SU-DHL-6 (cell line): ENCODE results near the gene AKR1B15.

ENCODE experiments used
- CTCF ChIP-seq: fragments of 200-600 bp; sonication (generic); IDR thresholded peaks from one replicate; pipeline ENCODE4 v1.5.1; 2017; ENCODE audit warnings: antibody characterized with exemption, mild to moderate bottlenecking, low read length, moderate library complexity; ENCODE audit not compliant: insufficient read depth, poor library complexity, severe bottlenecking
- EZH2phosphoT487 ChIP-seq: fragments of 200-600 bp; sonication (generic), shearing (Covaris generic); conservative IDR thresholded peaks from 2 replicates; pipeline ENCODE4 v1.6.1; 2018; ENCODE audit warnings: mild to moderate bottlenecking, antibody characterized with exemption, low read length, moderate library complexity, mixed read lengths

GRCh38 chr7:134500406-134500805 lies 48.5 kb upstream of the AKR1B15 start:
- no peak for TF ChIP-seq CTCF
- TF ChIP-seq EZH2phosphoT487, result no peak
